Measurements from ENCODE around the gene NUP54. TPM values are rescaled to one million over a fixed set of nuclear protein-coding genes. Genes with fewer than 3 reads are reported as not detected.

Gene NUP54
- total and polyA plus RNA-seq, 9 of the 15 experiments (the other 6 are each of a cell fraction or from before 2014, with no cell fraction given) = 29.6 to 115 (median 67.7) TPM

DNA sequence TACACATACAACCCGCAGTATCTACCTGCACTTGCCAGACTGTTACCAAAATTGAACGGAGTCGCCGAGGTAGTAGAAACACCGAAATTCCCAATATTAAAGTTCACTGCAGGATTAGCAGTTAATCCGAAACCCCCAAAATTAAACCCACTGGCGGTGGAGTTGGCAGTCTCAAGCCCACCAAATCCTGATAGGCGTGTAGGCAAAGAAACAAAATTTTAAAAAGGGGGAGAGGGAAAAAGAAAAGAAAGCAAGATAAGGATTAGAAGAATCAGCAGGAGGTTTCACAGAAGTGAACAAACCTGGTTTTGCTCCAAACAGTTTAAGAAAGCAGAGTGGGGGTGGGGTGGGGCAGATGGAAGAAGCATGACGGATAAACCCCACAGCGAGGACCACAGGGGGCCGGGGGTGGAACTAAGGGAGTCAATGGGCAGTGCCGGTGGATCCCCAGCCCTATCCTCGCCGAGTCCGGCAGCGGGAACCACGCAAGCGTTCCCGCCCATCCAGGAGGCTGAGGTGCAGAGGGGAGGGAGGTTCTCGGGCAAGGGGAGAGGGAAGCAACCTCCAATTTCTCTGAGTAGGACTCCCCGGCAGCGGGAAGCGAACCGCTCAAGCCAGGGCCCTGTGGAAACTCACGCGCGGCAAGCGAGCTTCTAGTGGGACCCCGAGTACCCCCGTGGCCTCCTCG lies 599 bp downstream of the NUP54 start (continued):
- TF ChIP-seq MEF2D (tag; conservative IDR thresholded peaks at IDR 0.05; ENCODE audit: low read depth) (no peak), GATA2 (CRISPR knock-in tag; IDR thresholded peaks at IDR 0.05) (0 out of 2 replicates have a peak, but pooled peaks have one; percentile 28), ZNF384 (IDR thresholded peaks at IDR 0.05; ENCODE audit: low read depth, low read length) (no peak), EGR1 (conservative IDR thresholded peaks at IDR 0.05) (peak; percentile 72), CREM (IDR thresholded peaks at IDR 0.05; ENCODE audit: low read depth) (peak; percentile 57), EWSR1 (IDR thresholded peaks at IDR 0.05; ENCODE audit: borderline replicate concordance, low read depth, partially characterized antibody) (no peak), NFIC (IDR thresholded peaks at IDR 0.05) (peak; percentile 55), SAFB (IDR thresholded peaks at IDR 0.05; ENCODE audit: borderline replicate concordance, low read depth, low read length) (peak; percentile 80; the same call in 1 of the 2 replicates), NBN (IDR thresholded peaks at IDR 0.05; ENCODE audit: low read depth) (peak; percentile 44; the same call in 1 of the 2 replicates), STAT5B (CRISPR knock-in tag; IDR thresholded peaks at IDR 0.05) (no peak), NRF1 (conservative IDR thresholded peaks at IDR 0.05 in 1 of 2, IDR thresholded peaks at IDR 0.05 in 1 of 2) (peak in 1 of 2 experiments; percentile 36; a peak in 2 of 4 replicates), ARNT (IDR thresholded peaks at IDR 0.05) (peak; percentile 43 to 84; a peak in 2 of 4 replicates)
- TF ChIP-seq, protein P1, sequence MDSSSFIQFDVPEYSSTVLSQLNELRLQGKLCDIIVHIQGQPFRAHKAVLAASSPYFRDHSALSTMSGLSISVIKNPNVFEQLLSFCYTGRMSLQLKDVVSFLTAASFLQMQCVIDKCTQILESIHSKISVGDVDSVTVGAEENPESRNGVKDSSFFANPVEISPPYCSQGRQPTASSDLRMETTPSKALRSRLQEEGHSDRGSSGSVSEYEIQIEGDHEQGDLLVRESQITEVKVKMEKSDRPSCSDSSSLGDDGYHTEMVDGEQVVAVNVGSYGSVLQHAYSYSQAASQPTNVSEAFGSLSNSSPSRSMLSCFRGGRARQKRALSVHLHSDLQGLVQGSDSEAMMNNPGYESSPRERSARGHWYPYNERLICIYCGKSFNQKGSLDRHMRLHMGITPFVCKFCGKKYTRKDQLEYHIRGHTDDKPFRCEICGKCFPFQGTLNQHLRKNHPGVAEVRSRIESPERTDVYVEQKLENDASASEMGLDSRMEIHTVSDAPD (CRISPR knock-in tag; IDR thresholded peaks at IDR 0.05) = no peak
- TF ChIP-seq, protein P2, sequence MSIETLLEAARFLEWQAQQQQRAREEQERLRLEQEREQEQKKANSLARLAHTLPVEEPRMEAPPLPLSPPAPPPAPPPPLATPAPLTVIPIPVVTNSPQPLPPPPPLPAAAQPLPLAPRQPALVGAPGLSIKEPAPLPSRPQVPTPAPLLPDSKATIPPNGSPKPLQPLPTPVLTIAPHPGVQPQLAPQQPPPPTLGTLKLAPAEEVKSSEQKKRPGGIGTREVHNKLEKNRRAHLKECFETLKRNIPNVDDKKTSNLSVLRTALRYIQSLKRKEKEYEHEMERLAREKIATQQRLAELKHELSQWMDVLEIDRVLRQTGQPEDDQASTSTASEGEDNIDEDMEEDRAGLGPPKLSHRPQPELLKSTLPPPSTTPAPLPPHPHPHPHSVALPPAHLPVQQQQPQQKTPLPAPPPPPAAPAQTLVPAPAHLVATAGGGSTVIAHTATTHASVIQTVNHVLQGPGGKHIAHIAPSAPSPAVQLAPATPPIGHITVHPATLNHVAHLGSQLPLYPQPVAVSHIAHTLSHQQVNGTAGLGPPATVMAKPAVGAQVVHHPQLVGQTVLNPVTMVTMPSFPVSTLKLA (conservative IDR thresholded peaks at IDR 0.05) = no peak; a peak in 2 of 4 replicates
- TF ChIP-seq, protein P3, sequence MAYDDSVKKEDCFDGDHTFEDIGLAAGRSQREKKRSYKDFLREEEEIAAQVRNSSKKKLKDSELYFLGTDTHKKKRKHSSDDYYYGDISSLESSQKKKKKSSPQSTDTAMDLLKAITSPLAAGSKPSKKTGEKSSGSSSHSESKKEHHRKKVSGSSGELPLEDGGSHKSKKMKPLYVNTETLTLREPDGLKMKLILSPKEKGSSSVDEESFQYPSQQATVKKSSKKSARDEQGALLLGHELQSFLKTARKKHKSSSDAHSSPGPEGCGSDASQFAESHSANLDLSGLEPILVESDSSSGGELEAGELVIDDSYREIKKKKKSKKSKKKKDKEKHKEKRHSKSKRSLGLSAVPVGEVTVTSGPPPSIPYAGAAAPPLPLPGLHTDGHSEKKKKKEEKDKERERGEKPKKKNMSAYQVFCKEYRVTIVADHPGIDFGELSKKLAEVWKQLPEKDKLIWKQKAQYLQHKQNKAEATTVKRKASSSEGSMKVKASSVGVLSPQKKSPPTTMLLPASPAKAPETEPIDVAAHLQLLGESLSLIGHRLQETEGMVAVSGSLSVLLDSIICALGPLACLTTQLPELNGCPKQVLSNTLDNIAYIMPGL (CRISPR knock-in tag; IDR thresholded peaks at IDR 0.05) = 0 out of 2 replicates have a peak, but pooled peaks have one; percentile 13
- TF ChIP-seq, protein P4, sequence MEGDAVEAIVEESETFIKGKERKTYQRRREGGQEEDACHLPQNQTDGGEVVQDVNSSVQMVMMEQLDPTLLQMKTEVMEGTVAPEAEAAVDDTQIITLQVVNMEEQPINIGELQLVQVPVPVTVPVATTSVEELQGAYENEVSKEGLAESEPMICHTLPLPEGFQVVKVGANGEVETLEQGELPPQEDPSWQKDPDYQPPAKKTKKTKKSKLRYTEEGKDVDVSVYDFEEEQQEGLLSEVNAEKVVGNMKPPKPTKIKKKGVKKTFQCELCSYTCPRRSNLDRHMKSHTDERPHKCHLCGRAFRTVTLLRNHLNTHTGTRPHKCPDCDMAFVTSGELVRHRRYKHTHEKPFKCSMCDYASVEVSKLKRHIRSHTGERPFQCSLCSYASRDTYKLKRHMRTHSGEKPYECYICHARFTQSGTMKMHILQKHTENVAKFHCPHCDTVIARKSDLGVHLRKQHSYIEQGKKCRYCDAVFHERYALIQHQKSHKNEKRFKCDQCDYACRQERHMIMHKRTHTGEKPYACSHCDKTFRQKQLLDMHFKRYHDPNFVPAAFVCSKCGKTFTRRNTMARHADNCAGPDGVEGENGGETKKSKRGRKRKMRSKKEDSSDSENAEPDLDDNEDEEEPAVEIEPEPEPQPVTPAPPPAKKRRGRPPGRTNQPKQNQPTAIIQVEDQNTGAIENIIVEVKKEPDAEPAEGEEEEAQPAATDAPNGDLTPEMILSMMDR (IDR thresholded peaks at IDR 0.05 in 2 of 3, conservative IDR thresholded peaks at IDR 0.05 in 1 of 3; ENCODE audit: insufficient read depth in 2 of 3, low read depth in 1 of 3, low read length in 3 of 3) = no peak
- TF ChIP-seq, protein P5, sequence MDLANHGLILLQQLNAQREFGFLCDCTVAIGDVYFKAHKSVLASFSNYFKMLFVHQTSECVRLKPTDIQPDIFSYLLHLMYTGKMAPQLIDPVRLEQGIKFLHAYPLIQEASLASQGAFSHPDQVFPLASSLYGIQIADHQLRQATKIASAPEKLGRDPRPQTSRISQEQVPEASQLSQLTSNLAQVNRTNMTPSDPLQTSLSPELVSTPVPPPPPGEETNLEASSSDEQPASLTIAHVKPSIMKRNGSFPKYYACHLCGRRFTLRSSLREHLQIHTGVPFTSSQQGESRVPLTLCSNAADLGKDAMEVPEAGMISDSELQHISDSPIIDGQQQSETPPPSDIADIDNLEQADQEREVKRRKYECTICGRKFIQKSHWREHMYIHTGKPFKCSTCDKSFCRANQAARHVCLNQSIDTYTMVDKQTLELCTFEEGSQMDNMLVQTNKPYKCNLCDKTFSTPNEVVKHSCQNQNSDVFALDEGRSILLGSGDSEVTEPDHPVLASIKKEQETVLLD (IDR thresholded peaks at IDR 0.05) = no peak
- TF ChIP-seq, protein P6, sequence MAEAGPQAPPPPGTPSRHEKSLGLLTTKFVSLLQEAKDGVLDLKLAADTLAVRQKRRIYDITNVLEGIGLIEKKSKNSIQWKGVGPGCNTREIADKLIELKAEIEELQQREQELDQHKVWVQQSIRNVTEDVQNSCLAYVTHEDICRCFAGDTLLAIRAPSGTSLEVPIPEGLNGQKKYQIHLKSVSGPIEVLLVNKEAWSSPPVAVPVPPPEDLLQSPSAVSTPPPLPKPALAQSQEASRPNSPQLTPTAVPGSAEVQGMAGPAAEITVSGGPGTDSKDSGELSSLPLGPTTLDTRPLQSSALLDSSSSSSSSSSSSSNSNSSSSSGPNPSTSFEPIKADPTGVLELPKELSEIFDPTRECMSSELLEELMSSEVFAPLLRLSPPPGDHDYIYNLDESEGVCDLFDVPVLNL (CRISPR knock-in tag; IDR thresholded peaks at IDR 0.05; ENCODE audit: low read depth) = peak; percentile 43; the same call in 1 of the 2 replicates

All from K562 (cell line).